Measurements from ENCODE around the gene SORCS2. TPM values are rescaled to one million over a fixed set of nuclear protein-coding genes. Genes with fewer than 3 reads are reported as not detected.

The SORCS2 gene
- total RNA-seq, 1 experiment from 2014 or later = not detected

GRCh38 chr4:7687006-7687405, 494.7 kb downstream of the SORCS2 start:
- CTCF ChIA-PET = interaction anchor here (0.6 kb wide), 1 partner anchor 7 kb away, joined by 8 read pairs; no protein-coding TSS in a partner anchor
- Mint-ChIP-seq H3K27ac (ENCODE audit: unreplicated experiment) (no peak overlapping the region), H3K27me3 (ENCODE audit: unreplicated experiment) (peaks cover 41% of the 10 kb centered on the region)

GRCh38 chr4:7687796-7688195, 495.5 kb downstream of the SORCS2 start:
- intact Hi-C loops (cut with micrococcal nuclease; ENCODE audit: unreplicated experiment) = no loop called here
- H3K27me3 Mint-ChIP-seq (ENCODE audit: unreplicated experiment) = peaks cover 43% of the 10 kb centered on the region
- H3K36me3 Mint-ChIP-seq (ENCODE audit: insufficient read depth, unreplicated experiment) = no peaks in the 10 kb centered on the region
- BruUV-seq (replicated peaks) = no TSS peak
- no peaks in the 10 kb centered on the region for H3K9me3 Mint-ChIP-seq (ENCODE audit: low read depth, unreplicated experiment)
- H3K4me3 Mint-ChIP-seq (ENCODE audit: low read depth, unreplicated experiment) = no peak overlapping the region
- DNase-seq = no peak
- no peak for TF ChIP-seq CTCF (IDR thresholded peaks at IDR 0.05; ENCODE audit: unreplicated experiment)
- CTCF ChIA-PET = no interaction called here
- H3K4me1 Mint-ChIP-seq (ENCODE audit: low read depth, unreplicated experiment) = no peaks in the 10 kb centered on the region
- H3K27ac Mint-ChIP-seq (ENCODE audit: unreplicated experiment) = no peak overlapping the region

More at GRCh38 chr4:7687006-7687405, 494.7 kb downstream of the SORCS2 start:
- no peak for TF ChIP-seq CTCF (IDR thresholded peaks at IDR 0.05; ENCODE audit: unreplicated experiment)
- H3K4me3 Mint-ChIP-seq (ENCODE audit: low read depth, unreplicated experiment) = no peak overlapping the region
- no peaks in the 10 kb centered on the region for H3K4me1 Mint-ChIP-seq (ENCODE audit: low read depth, unreplicated experiment)
- BruUV-seq (replicated peaks) = no TSS peak
- H3K9me3 Mint-ChIP-seq (ENCODE audit: low read depth, unreplicated experiment) = no peaks in the 10 kb centered on the region
- DNase-seq = no peak
- H3K36me3 Mint-ChIP-seq (ENCODE audit: insufficient read depth, unreplicated experiment) = no peaks in the 10 kb centered on the region
- intact Hi-C loops (cut with micrococcal nuclease; ENCODE audit: unreplicated experiment) = no loop called here

- no peaks in the 10 kb centered on the region for H3K4me1 Mint-ChIP-seq (ENCODE audit: low read depth, unreplicated experiment)
- H3K4me3 Mint-ChIP-seq (ENCODE audit: low read depth, unreplicated experiment) = no peak overlapping the region
- DNase-seq = no peak
- CTCF ChIA-PET = no interaction called here
- TF ChIP-seq CTCF (IDR thresholded peaks at IDR 0.05; ENCODE audit: unreplicated experiment) = no peak
- no peaks in the 10 kb centered on the region for H3K36me3 Mint-ChIP-seq (ENCODE audit: insufficient read depth, unreplicated experiment)
- H3K9me3 Mint-ChIP-seq (ENCODE audit: low read depth, unreplicated experiment) = no peaks in the 10 kb centered on the region
- H3K27me3 Mint-ChIP-seq (ENCODE audit: unreplicated experiment) = peaks cover 43% of the 10 kb centered on the region
- no peak overlapping the region for H3K27ac Mint-ChIP-seq (ENCODE audit: unreplicated experiment)
- no TSS peak for BruUV-seq (replicated peaks)
- intact Hi-C loops (cut with micrococcal nuclease; ENCODE audit: unreplicated experiment) = no loop called here
Observed at GRCh38 chr4:7689773-7690693, 497.7 kb downstream of the SORCS2 start.

GRCh38 chr4:7691061-7691460, 498.7 kb downstream of the SORCS2 start:
- no peak for DNase-seq

More at GRCh38 chr4:7691061-7691460, 498.7 kb downstream of the SORCS2 start:
- Mint-ChIP-seq H3K9me3 (ENCODE audit: low read depth, unreplicated experiment) (no peaks in the 10 kb centered on the region), H3K27me3 (ENCODE audit: unreplicated experiment) (peaks cover 41% of the 10 kb centered on the region), H3K36me3 (ENCODE audit: insufficient read depth, unreplicated experiment) (no peaks in the 10 kb centered on the region), H3K4me3 (ENCODE audit: low read depth, unreplicated experiment) (no peak overlapping the region), H3K27ac (ENCODE audit: unreplicated experiment) (no peak overlapping the region), H3K4me1 (ENCODE audit: low read depth, unreplicated experiment) (no peaks in the 10 kb centered on the region)
- CTCF ChIA-PET = no interaction called here
- TF ChIP-seq CTCF (IDR thresholded peaks at IDR 0.05; ENCODE audit: unreplicated experiment) = no peak
- intact Hi-C loops (cut with micrococcal nuclease; ENCODE audit: unreplicated experiment) = no loop called here
- no TSS peak for BruUV-seq (replicated peaks)
